ENCODE data around the gene OR6B1.

OR6B1 gene

GRCh38 chr7:144000020-144000419, at the start of gene OR6B1:
TSS of gene OR6B1 (plus strand) at chr7:144000320. CDS start at chr7:144003997, 3,677 bp downstream.
- DNase-seq (ENCODE audit: low spot score): no peak

- peak; percentile 35 for DNase-seq (ENCODE audit: low spot score)
Observed at GRCh38 chr7:143953421-143953820, 46.7 kb upstream of the OR6B1 start.

- DNase-seq (ENCODE audit: low spot score): peak; percentile 26
Observed at GRCh38 chr7:143954135-143954534, 46.0 kb upstream of the OR6B1 start.

- DNase-seq (ENCODE audit: low spot score): no peak
Observed at GRCh38 chr7:143954544-143954943, 45.6 kb upstream of the OR6B1 start, which contains the start of gene OR2F1. TSS of gene OR2F1 (plus strand) at chr7:143954844. CDS start at chr7:143959971, 5,127 bp downstream.

- no peak for DNase-seq (ENCODE audit: low spot score)
Observed at GRCh38 chr7:143958781-143959180, 41.3 kb upstream of the OR6B1 start.

- DNase-seq (ENCODE audit: low spot score): no peak
Observed at GRCh38 chr7:143960813-143961610, 39.1 kb upstream of the OR6B1 start.

- no peak for DNase-seq (ENCODE audit: low spot score)
Observed at GRCh38 chr7:143965280-143965679, 34.8 kb upstream of the OR6B1 start.

- no peak for DNase-seq (ENCODE audit: low spot score)
Observed at GRCh38 chr7:143967398-143967797, 32.7 kb upstream of the OR6B1 start.

GRCh38 chr7:143973870-143974416, 26.2 kb upstream of the OR6B1 start:
- DNase-seq (ENCODE audit: low spot score): no peak

- peak; percentile 59 for DNase-seq (ENCODE audit: low spot score)
Observed at GRCh38 chr7:143974459-143974858, 25.7 kb upstream of the OR6B1 start.

GRCh38 chr7:143975617-143976016, 24.5 kb upstream of the OR6B1 start:
- DNase-seq (ENCODE audit: low spot score): no peak

GRCh38 chr7:143978585-143978984, 21.5 kb upstream of the OR6B1 start:
- DNase-seq (ENCODE audit: low spot score): no peak

- peak; percentile 71 for DNase-seq (ENCODE audit: low spot score)
Observed at GRCh38 chr7:143979359-143979758, 20.8 kb upstream of the OR6B1 start.

- DNase-seq (ENCODE audit: low spot score): no peak
Observed at GRCh38 chr7:143979998-143980397, 20.1 kb upstream of the OR6B1 start.

- DNase-seq (ENCODE audit: low spot score): no peak
Observed at GRCh38 chr7:143980746-143981510, 19.2 kb upstream of the OR6B1 start.

- no peak for DNase-seq (ENCODE audit: low spot score)
Observed at GRCh38 chr7:143983960-143984359, 16.2 kb upstream of the OR6B1 start.

- DNase-seq (ENCODE audit: low spot score): no peak
Observed at GRCh38 chr7:143987513-143987912, 12.6 kb upstream of the OR6B1 start.

- peak; percentile 67 for DNase-seq (ENCODE audit: low spot score)
Observed at GRCh38 chr7:143988976-143989745, 11.0 kb upstream of the OR6B1 start.

- DNase-seq (ENCODE audit: low spot score): no peak
Observed at GRCh38 chr7:143992670-143993069, 7.5 kb upstream of the OR6B1 start.

- DNase-seq (ENCODE audit: low spot score): no peak
Observed at GRCh38 chr7:143993924-143994323, 6.2 kb upstream of the OR6B1 start.

- peak; percentile 24 for DNase-seq (ENCODE audit: low spot score)
Observed at GRCh38 chr7:144001543-144001942, 1.4 kb downstream of the OR6B1 start.

- DNase-seq (ENCODE audit: low spot score): no peak
Observed at GRCh38 chr7:144004703-144005102, 4.6 kb downstream of the OR6B1 start.

Measured in GM03348 (cell line).